ENCODE measurements around the gene TIMM9.
A peak's percentile ranks its signal among the peaks of the same experiment; 100 is the strongest.
"Not testable (repeated sequence)": the region's sequence is repeated elsewhere in the genome, so short reads cannot be mapped to it uniquely, and the experiment has no call there.

The TIMM9 gene

GRCh38 chr14:58426670-58427280 is 556 bp downstream of the TIMM9 start:
- H3K4me3 ChIP-seq (replicated peaks; ENCODE audit: low read depth, low read length), result peak overlapping the region; percentile 73
- TF ChIP-seq CTCF (IDR thresholded peaks at IDR 0.05; ENCODE audit: low read length, missing control alignments), result no peak

GRCh38 chr14:58416934-58417333 is 10.4 kb downstream of the TIMM9 start:
- DNase-seq (ENCODE audit: low read depth); H3K4me3 ChIP-seq (replicated peaks; ENCODE audit: low read depth, low read length): not testable (repeated sequence)

More at GRCh38 chr14:58426670-58427280, 556 bp downstream of the TIMM9 start:
- peak; percentile 75 for DNase-seq (ENCODE audit: low read depth)

GRCh38 chr14:58415636-58416547 is 11.4 kb downstream of the TIMM9 start:
- TF ChIP-seq CTCF (IDR thresholded peaks at IDR 0.05; ENCODE audit: low read length, missing control alignments), result no peak
- DNase-seq (ENCODE audit: low read depth), result no peak
- H3K4me3 ChIP-seq (replicated peaks; ENCODE audit: low read depth, low read length), result no peak overlapping the region

GRCh38 chr14:58414845-58415244 is 12.5 kb downstream of the TIMM9 start:
- no peak for TF ChIP-seq CTCF (IDR thresholded peaks at IDR 0.05; ENCODE audit: low read length, missing control alignments)
- no peak overlapping the region for H3K4me3 ChIP-seq (replicated peaks; ENCODE audit: low read depth, low read length)
- DNase-seq (ENCODE audit: low read depth), result peak; percentile 11

- TF ChIP-seq CTCF (IDR thresholded peaks at IDR 0.05; ENCODE audit: low read length, missing control alignments), result no peak
- no peak for DNase-seq (ENCODE audit: low read depth)
- no peak overlapping the region for H3K4me3 ChIP-seq (replicated peaks; ENCODE audit: low read depth, low read length)
Observed at GRCh38 chr14:58408681-58409215, 18.6 kb downstream of the TIMM9 start.

GRCh38 chr14:58401587-58401986 is 25.7 kb downstream of the TIMM9 start:
- TF ChIP-seq CTCF (IDR thresholded peaks at IDR 0.05; ENCODE audit: low read length, missing control alignments), result no peak
- no peak overlapping the region for H3K4me3 ChIP-seq (replicated peaks; ENCODE audit: low read depth, low read length)
- no peak for DNase-seq (ENCODE audit: low read depth)

GRCh38 chr14:58398895-58399294 is 28.4 kb downstream of the TIMM9 start:
- H3K4me3 ChIP-seq (replicated peaks; ENCODE audit: low read depth, low read length), result no peak overlapping the region
- no peak for DNase-seq (ENCODE audit: low read depth)
- TF ChIP-seq CTCF (IDR thresholded peaks at IDR 0.05; ENCODE audit: low read length, missing control alignments), result no peak
